ENCODE data around the gene UIMC1. TPM values are rescaled to one million over a fixed set of nuclear protein-coding genes. Genes with fewer than 3 reads are reported as not detected.

The UIMC1 gene
- total RNA-seq, 1 donor from 2014 or later: 39.1 TPM

DNA sequence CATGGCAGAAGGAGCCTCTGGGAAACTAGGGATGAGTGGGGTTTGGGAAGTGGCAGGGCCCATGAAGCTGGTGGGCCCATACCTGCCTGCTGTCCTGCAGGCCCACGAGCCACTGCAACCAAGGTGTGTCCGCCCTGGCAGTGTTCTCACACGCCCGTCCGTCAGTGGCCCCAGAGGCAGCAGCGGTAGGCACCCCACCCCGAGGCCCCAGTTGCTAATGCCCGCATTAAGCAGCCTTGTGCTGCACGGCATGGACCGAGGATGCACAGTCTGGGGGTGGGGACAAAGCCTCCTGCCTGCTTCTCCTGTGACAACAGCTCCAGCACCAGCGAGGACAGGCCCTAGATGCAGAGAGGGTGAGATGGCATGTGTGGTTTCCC, 148.7 kb downstream of the UIMC1 start:
- no peak overlapping the region for H3K27ac Mint-ChIP-seq
- DNase-seq (ENCODE audit: extremely low spot score, unreplicated experiment): no peak
- TF ChIP-seq, protein P1, sequence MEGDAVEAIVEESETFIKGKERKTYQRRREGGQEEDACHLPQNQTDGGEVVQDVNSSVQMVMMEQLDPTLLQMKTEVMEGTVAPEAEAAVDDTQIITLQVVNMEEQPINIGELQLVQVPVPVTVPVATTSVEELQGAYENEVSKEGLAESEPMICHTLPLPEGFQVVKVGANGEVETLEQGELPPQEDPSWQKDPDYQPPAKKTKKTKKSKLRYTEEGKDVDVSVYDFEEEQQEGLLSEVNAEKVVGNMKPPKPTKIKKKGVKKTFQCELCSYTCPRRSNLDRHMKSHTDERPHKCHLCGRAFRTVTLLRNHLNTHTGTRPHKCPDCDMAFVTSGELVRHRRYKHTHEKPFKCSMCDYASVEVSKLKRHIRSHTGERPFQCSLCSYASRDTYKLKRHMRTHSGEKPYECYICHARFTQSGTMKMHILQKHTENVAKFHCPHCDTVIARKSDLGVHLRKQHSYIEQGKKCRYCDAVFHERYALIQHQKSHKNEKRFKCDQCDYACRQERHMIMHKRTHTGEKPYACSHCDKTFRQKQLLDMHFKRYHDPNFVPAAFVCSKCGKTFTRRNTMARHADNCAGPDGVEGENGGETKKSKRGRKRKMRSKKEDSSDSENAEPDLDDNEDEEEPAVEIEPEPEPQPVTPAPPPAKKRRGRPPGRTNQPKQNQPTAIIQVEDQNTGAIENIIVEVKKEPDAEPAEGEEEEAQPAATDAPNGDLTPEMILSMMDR (conservative IDR thresholded peaks at IDR 0.05): no peak
- H3K4me3 Mint-ChIP-seq: no peak overlapping the region
- no peaks in the 10 kb centered on the region for H3K36me3 Mint-ChIP-seq
- H3K9me3 Mint-ChIP-seq: no peaks in the 10 kb centered on the region
- peaks cover under 1% of the 10 kb centered on the region for H3K4me1 Mint-ChIP-seq (ENCODE audit: unreplicated experiment)
- peaks cover 14% of the 10 kb centered on the region for H3K27me3 Mint-ChIP-seq

DNA sequence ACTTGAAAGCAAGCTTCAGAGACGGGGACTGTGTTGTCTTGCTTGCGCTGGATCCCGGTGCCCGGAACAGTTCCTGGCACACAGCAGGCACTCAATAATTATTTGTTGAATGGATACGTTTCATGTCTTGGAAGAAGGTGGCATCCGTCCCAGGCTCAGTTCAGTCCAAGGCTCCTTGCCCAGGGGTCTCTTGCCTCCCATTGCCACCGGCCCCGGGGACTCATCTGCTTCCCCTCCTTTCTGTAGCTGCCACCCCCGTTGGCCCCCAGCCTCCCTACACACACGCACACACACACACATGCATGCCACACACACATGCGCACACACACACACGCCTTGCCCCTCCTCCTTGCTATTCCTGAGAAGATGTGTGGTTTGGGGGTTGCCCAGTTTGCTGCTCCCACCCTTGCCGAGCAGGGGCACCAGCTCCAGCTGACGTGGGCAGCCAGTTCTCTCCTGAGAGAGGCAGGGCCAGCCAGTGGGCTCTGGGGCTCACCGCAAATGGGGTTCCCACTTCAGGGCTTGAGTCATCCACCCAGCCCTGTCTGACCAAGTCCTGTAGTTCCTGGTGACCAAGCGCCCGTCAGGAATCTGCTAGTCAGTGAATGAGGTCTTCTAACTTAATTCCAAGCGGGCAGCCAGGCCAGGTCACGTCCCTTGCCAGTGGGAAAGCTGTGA, 149.2 kb downstream of the UIMC1 start:
- Mint-ChIP-seq H3K27me3 (peaks cover 13% of the 10 kb centered on the region), H3K36me3 (no peaks in the 10 kb centered on the region), H3K9me3 (no peaks in the 10 kb centered on the region)

DNA sequence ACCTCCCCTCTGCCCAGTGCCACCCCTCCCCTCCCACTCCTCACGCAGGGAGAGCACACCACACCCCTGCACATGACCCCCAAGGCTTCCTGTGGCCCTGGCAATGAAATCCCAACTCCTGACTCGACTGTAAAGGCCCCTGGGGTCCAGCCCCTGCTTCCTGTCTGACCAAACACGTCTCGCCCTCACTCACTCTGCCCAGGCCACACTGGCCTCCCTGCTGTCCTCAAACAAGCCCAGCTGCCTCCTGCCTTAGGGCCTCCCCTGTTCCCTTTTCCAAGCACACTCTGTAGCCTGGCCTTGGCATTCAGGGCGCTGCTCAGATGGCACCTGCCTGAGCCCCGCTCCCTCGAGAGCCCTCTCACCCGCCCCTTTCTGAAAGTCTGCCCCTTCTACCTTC, 149.8 kb downstream of the UIMC1 start:
- no peak for DNase-seq (ENCODE audit: extremely low spot score, unreplicated experiment)
- Mint-ChIP-seq H3K4me1 (ENCODE audit: unreplicated experiment) (no peaks in the 10 kb centered on the region), H3K9me3 (no peaks in the 10 kb centered on the region), H3K27me3 (peaks cover 17% of the 10 kb centered on the region), H3K4me3 (no peak overlapping the region), H3K27ac (no peak overlapping the region), H3K36me3 (no peaks in the 10 kb centered on the region)
- TF ChIP-seq, protein P1 (conservative IDR thresholded peaks at IDR 0.05): no peak

More for the DNA sequence above, 149.2 kb downstream of the UIMC1 start:
- TF ChIP-seq, protein P1 (conservative IDR thresholded peaks at IDR 0.05): no peak
- Mint-ChIP-seq H3K4me1 (ENCODE audit: unreplicated experiment) (no peaks in the 10 kb centered on the region), H3K4me3 (no peak overlapping the region), H3K27ac (no peak overlapping the region)
- DNase-seq (ENCODE audit: extremely low spot score, unreplicated experiment): no peak

DNA sequence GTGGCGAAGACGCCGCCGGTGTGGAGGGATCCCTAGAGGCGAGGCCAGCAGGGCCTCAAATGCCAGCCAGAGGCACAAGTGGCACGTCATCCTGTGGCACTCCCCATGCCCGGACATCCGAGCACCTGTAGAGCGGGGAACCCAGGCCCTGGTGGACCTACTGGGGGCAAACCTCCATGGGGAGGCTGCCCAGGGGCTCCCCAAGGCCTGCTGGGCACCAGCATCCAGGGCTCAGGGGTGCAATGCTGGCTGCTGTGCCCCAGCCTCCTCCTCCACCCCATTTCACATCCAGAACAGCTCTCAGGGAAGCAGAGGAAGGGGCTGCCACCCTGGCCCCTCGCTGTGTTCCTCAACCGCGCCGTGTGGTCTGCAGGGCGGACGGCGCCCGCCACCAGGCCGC, 151.0 kb downstream of the UIMC1 start:
- no peak overlapping the region for H3K27ac Mint-ChIP-seq

More for the DNA sequence above, 151.0 kb downstream of the UIMC1 start:
- H3K4me3 Mint-ChIP-seq: no peak overlapping the region
- no peaks in the 10 kb centered on the region for H3K4me1 Mint-ChIP-seq (ENCODE audit: unreplicated experiment)
- no peaks in the 10 kb centered on the region for H3K36me3 Mint-ChIP-seq
- no peaks in the 10 kb centered on the region for H3K9me3 Mint-ChIP-seq
- DNase-seq (ENCODE audit: extremely low spot score, unreplicated experiment): no peak
- peaks cover 17% of the 10 kb centered on the region for H3K27me3 Mint-ChIP-seq
- TF ChIP-seq, protein P1 (conservative IDR thresholded peaks at IDR 0.05): no peak

Other genes starting within 250 kb of the UIMC1 start
- gene UNC5A, start 196.2 kb downstream of the UIMC1 start, total RNA-seq (ENCODE audit: low replicate concordance): 1.4 and 1.7 TPM in 2 replicates
- gene HK3, start 107.4 kb downstream of the UIMC1 start, total RNA-seq (ENCODE audit: low replicate concordance): 0.77 TPM in 1 of 2 replicates, not detected in the other
- 20.2 and 31.0 TPM in 2 replicates for gene ZNF346, start 15.9 kb upstream of the UIMC1 start, total RNA-seq (ENCODE audit: low replicate concordance)
- gene FGFR4, start 80.1 kb upstream of the UIMC1 start, total RNA-seq (ENCODE audit: low replicate concordance): 33.0 and 34.1 TPM in 2 replicates
- 99.6 and 115 TPM in 2 replicates for gene NSD1, start 127.0 kb upstream of the UIMC1 start, total RNA-seq (ENCODE audit: low replicate concordance)

Measured in type B pancreatic cell (in vitro differentiated cells).